ENCODE data around the gene SF1. TPM values are rescaled to one million over a fixed set of nuclear protein-coding genes. Genes with fewer than 3 reads are reported as not detected.

Gene SF1
- total RNA-seq, 1 experiment from 2014 or later, result 386 TPM

GRCh38 chr11:64787526-64788320, 9.4 kb upstream of the SF1 start:
- no peaks in the 10 kb centered on the region for H3K9me3 ChIP-seq
- BruUV-seq (replicated peaks), result no TSS peak
- Mint-ChIP-seq H3K36me3 (ENCODE audit: insufficient read depth, unreplicated experiment) (no peaks in the 10 kb centered on the region), H3K4me3 (ENCODE audit: unreplicated experiment) (no peak overlapping the region), H3K4me1 (ENCODE audit: low read depth, unreplicated experiment) (no peaks in the 10 kb centered on the region), H3K27me3 (ENCODE audit: insufficient read depth, unreplicated experiment) (no peaks in the 10 kb centered on the region), H3K27ac (ENCODE audit: unreplicated experiment) (no peak overlapping the region), H3K9me3 (ENCODE audit: unreplicated experiment) (no peaks in the 10 kb centered on the region)
- H3K4me1 ChIP-seq, result no peaks in the 10 kb centered on the region
- ChIA-PET POLR2A (no interaction called here), CTCF (interaction anchor here (0.6 to 1.1 kb wide), 8 partner anchors 9 to 222 kb away, joined by 3 to 10 read pairs (median 4); partner anchors contain the start of genes BATF2, MAP4K2, MEN1 and SF1)
- no peaks in the 10 kb centered on the region for H3K27me3 ChIP-seq (replicated peaks; ENCODE audit: control insufficient read depth, insufficient read depth, low read length)
- H3K36me3 ChIP-seq (ENCODE audit: control insufficient read depth, insufficient read depth, low read length), result no peaks in the 10 kb centered on the region
- intact Hi-C loops (cut with micrococcal nuclease; ENCODE audit: unreplicated experiment), result no loop called here
- TF ChIP-seq CTCF (IDR thresholded peaks at IDR 0.05; ENCODE audit: insufficient read depth in 1 of 2, low read depth in 1 of 2, low read length in 1 of 2, severe bottlenecking in 1 of 2, unreplicated experiment in 1 of 2), result peak; percentile 76 to 89
- no peak overlapping the region for H3K4me3 ChIP-seq (ENCODE audit: low read depth, low read length)
- DNase-seq, result peak; percentile 61 to 71

- no peak overlapping the region for H3K27ac Mint-ChIP-seq (ENCODE audit: unreplicated experiment)
- no peaks in the 10 kb centered on the region for H3K36me3 ChIP-seq (ENCODE audit: control insufficient read depth, insufficient read depth, low read length)
- intact Hi-C loops (cut with micrococcal nuclease; ENCODE audit: unreplicated experiment), result no loop called here
- H3K36me3 Mint-ChIP-seq (ENCODE audit: insufficient read depth, unreplicated experiment), result no peaks in the 10 kb centered on the region
- no peak for TF ChIP-seq CTCF (IDR thresholded peaks at IDR 0.05; ENCODE audit: insufficient read depth in 1 of 2, low read depth in 1 of 2, low read length in 1 of 2, severe bottlenecking in 1 of 2, unreplicated experiment in 1 of 2)
- no peak overlapping the region for H3K4me3 ChIP-seq (ENCODE audit: low read depth, low read length)
- POLR2A ChIA-PET, result no interaction called here
- no peaks in the 10 kb centered on the region for H3K4me1 ChIP-seq
- H3K9me3 ChIP-seq, result no peaks in the 10 kb centered on the region
- H3K9me3 Mint-ChIP-seq (ENCODE audit: unreplicated experiment), result no peaks in the 10 kb centered on the region
- H3K27me3 Mint-ChIP-seq (ENCODE audit: insufficient read depth, unreplicated experiment), result no peaks in the 10 kb centered on the region
- CTCF ChIA-PET, result interaction anchor here (0.7 kb wide), 1 partner anchor 103 kb away, joined by 4 read pairs; no protein-coding TSS in a partner anchor
- no peak overlapping the region for H3K4me3 Mint-ChIP-seq (ENCODE audit: unreplicated experiment)
- H3K4me1 Mint-ChIP-seq (ENCODE audit: low read depth, unreplicated experiment), result no peaks in the 10 kb centered on the region
- BruUV-seq (replicated peaks), result no TSS peak
- H3K27me3 ChIP-seq (replicated peaks; ENCODE audit: control insufficient read depth, insufficient read depth, low read length), result no peaks in the 10 kb centered on the region
- DNase-seq, result peak in 1 of 2 experiments; percentile 17
Measured at GRCh38 chr11:64786308-64786707, 8.0 kb upstream of the SF1 start.

- POLR2A ChIA-PET, result interaction anchor here (0.5 kb wide), 1 partner anchor 57 kb away, joined by 5 read pairs; no protein-coding TSS in a partner anchor
- no peak for TF ChIP-seq CTCF (IDR thresholded peaks at IDR 0.05; ENCODE audit: insufficient read depth in 1 of 2, low read depth in 1 of 2, low read length in 1 of 2, severe bottlenecking in 1 of 2, unreplicated experiment in 1 of 2)
- H3K36me3 Mint-ChIP-seq (ENCODE audit: insufficient read depth, unreplicated experiment), result no peaks in the 10 kb centered on the region
- H3K27me3 Mint-ChIP-seq (ENCODE audit: insufficient read depth, unreplicated experiment), result no peaks in the 10 kb centered on the region
- BruUV-seq (replicated peaks), result no TSS peak
- no peaks in the 10 kb centered on the region for H3K9me3 ChIP-seq
- H3K27ac Mint-ChIP-seq (ENCODE audit: unreplicated experiment), result no peak overlapping the region
- no peaks in the 10 kb centered on the region; the same call in 1 of the 2 replicates for H3K36me3 ChIP-seq (ENCODE audit: control insufficient read depth, insufficient read depth, low read length)
- H3K4me1 Mint-ChIP-seq (ENCODE audit: low read depth, unreplicated experiment), result no peaks in the 10 kb centered on the region
- CTCF ChIA-PET, result interaction anchor here (0.6 kb wide), 1 partner anchor 311 kb away, joined by 6 read pairs; the partner anchor contains the start of gene VPS51
- intact Hi-C loops (cut with micrococcal nuclease; ENCODE audit: unreplicated experiment), result no loop called here
- H3K27me3 ChIP-seq (replicated peaks; ENCODE audit: control insufficient read depth, insufficient read depth, low read length), result no peaks in the 10 kb centered on the region
- peaks cover 2% of the 10 kb centered on the region; the same call in 1 of the 2 replicates for H3K4me1 ChIP-seq
- no peak overlapping the region for H3K4me3 Mint-ChIP-seq (ENCODE audit: unreplicated experiment)
- no peak for DNase-seq
- H3K9me3 Mint-ChIP-seq (ENCODE audit: unreplicated experiment), result no peaks in the 10 kb centered on the region
- H3K4me3 ChIP-seq (ENCODE audit: low read depth, low read length), result no peak overlapping the region
Measured at GRCh38 chr11:64784813-64785581, 6.7 kb upstream of the SF1 start.
